UCSD-AML1 (cell line): ENCODE measurements around the gene CADM1.
A peak's percentile ranks its signal among the peaks of the same experiment; 100 is the strongest.

ENCODE experiments used
- DNase-seq: peaks from one replicate; lab custom pipeline; 2025; ENCODE audit not compliant: unreplicated experiment; lab: John Stamatoyannopoulos, UW

CADM1 gene

GRCh38 chr11:115188898-115189278 is 315.3 kb downstream of the CADM1 start:
- DNase-seq = no peak

- DNase-seq = no peak
Observed at GRCh38 chr11:115188188-115188897, 315.9 kb downstream of the CADM1 start.

GRCh38 chr11:115185931-115186330 is 318.3 kb downstream of the CADM1 start:
- no peak for DNase-seq

GRCh38 chr11:115185507-115185906 is 318.7 kb downstream of the CADM1 start:
- no peak for DNase-seq

- DNase-seq = no peak
Observed at GRCh38 chr11:115184901-115185300, 319.3 kb downstream of the CADM1 start.

GRCh38 chr11:115183830-115184229 is 320.4 kb downstream of the CADM1 start:
- DNase-seq = no peak

GRCh38 chr11:115183136-115183535 is 321.1 kb downstream of the CADM1 start:
- DNase-seq = no peak

GRCh38 chr11:115182282-115182955 is 321.8 kb downstream of the CADM1 start:
- DNase-seq = no peak

- DNase-seq = no peak
Observed at GRCh38 chr11:115181538-115181937, 322.7 kb downstream of the CADM1 start.

- DNase-seq = no peak
Observed at GRCh38 chr11:115180272-115180671, 323.9 kb downstream of the CADM1 start.

GRCh38 chr11:115179636-115180035 is 324.6 kb downstream of the CADM1 start:
- no peak for DNase-seq

GRCh38 chr11:115178705-115179104 is 325.5 kb downstream of the CADM1 start:
- no peak for DNase-seq

- DNase-seq = no peak
Observed at GRCh38 chr11:115173136-115173535, 331.1 kb downstream of the CADM1 start.

GRCh38 chr11:115170133-115170815 is 333.9 kb downstream of the CADM1 start:
- DNase-seq = peak; percentile 9

GRCh38 chr11:115169251-115169650 is 335.0 kb downstream of the CADM1 start:
- no peak for DNase-seq

- DNase-seq = no peak
Observed at GRCh38 chr11:115168686-115169085, 335.5 kb downstream of the CADM1 start.

- DNase-seq = no peak
Observed at GRCh38 chr11:115168229-115168671, 336.0 kb downstream of the CADM1 start.

GRCh38 chr11:115167456-115167855 is 336.8 kb downstream of the CADM1 start:
- DNase-seq = no peak

- no peak for DNase-seq
Observed at GRCh38 chr11:115166820-115167219, 337.4 kb downstream of the CADM1 start.

- no peak for DNase-seq
Observed at GRCh38 chr11:115164774-115165173, 339.4 kb downstream of the CADM1 start.

GRCh38 chr11:115162919-115163318 is 341.3 kb downstream of the CADM1 start:
- DNase-seq = no peak

- DNase-seq = no peak
Observed at GRCh38 chr11:115161876-115162275, 342.3 kb downstream of the CADM1 start.
